A549 (cell line): ENCODE data around the gene TMEM244. TPM values are rescaled to one million over a fixed set of nuclear protein-coding genes. Genes with fewer than 3 reads are reported as not detected.

Source experiments
- ATAC-seq, 2 experiments: fragments of 200-7000 bp in 1 of 2; fragments of >200 bp in 1 of 2; cut with Nextera tagmentation in 1 of 2; cut with Tn5 transposase in 1 of 2; 3 replicates each; pipeline versions ENCODE4 v1.8.0 to v1.9.1; 2018 to 2020; ENCODE audit warnings: mild to moderate bottlenecking in 1 of 2, moderate library complexity in 1 of 2
- CTCF ChIA-PET: fragments of 300-600 bp; sonication (Branson Sonifier 250); formaldehyde crosslinking; extraction: SDS; loops from one replicate; lab custom pipeline; 2021; ENCODE audit warnings: antibody characterized with exemption, inconsistent platforms; lab: Yijun Ruan, JAX
- POLR2A ChIA-PET: fragments of 350-600 bp; formaldehyde crosslinking; extraction: SDS; loops from one replicate; lab custom pipeline; 2021; ENCODE audit warnings: antibody characterized with exemption, inconsistent platforms; lab: Yijun Ruan, JAX
- DNase-seq, 2 experiments: peaks; one replicate each; pipeline versions ENCODE4 v3.0.0 to v3.0.0-alpha.2; 2011 to 2016; ENCODE audit warnings: low read depth in 1 of 2, low spot score in 1 of 2
- FAIRE-seq: peaks from 2 replicates; lab custom pipeline; 2011; peaks lifted over from hg19 to GRCh38; lab: Jason Lieb, UNC
- H3K27ac ChIP-seq, 2 experiments: fragments of >200 bp; sonication (Bioruptor Twin); formaldehyde crosslinking; 3 replicates each; pipeline ENCODE4 v1.5.1; 2016 to 2017
- H3K4me1 ChIP-seq: fragments of >200 bp; sonication (Bioruptor Twin); formaldehyde crosslinking; 3 replicates; pipeline ENCODE4 v1.6.1; 2016
- H3K4me2 ChIP-seq: fragments of >200 bp; sonication (Bioruptor Twin); formaldehyde crosslinking; 3 replicates; pipeline ENCODE4 v1.6.1; 2016
- H3K4me3 ChIP-seq: fragments of >200 bp; sonication (Bioruptor Twin); formaldehyde crosslinking; 3 replicates; pipeline ENCODE4 v1.5.1; 2016
- H3K9me3 ChIP-seq: fragments of >200 bp; sonication (Bioruptor Twin); formaldehyde crosslinking; 3 replicates; pipeline ENCODE4 v1.6.1; 2016
- CHD2 ChIP-seq: fragments of 150-350 bp; IDR thresholded peaks from 2 replicates; pipeline ENCODE4 v1.6.1; 2014; ENCODE audit warnings: low read length; ENCODE audit not compliant: partially characterized antibody
- FOSL2 ChIP-seq, 2 experiments: fragments of 450-650 bp in 1 of 2; fragments of >200 bp in 1 of 2; sonication (Bioruptor Twin) in 1 of 2; formaldehyde crosslinking; IDR thresholded peaks; 2 replicates each; pipeline versions ENCODE4 v1.5.0 to v1.6.1; 2016 to 2020; ENCODE audit warnings: mild to moderate bottlenecking in 1 of 2, moderate library complexity in 1 of 2
- FOXS1 ChIP-seq: fragments of 250-450 bp; sonication (Bioruptor Pico); IDR thresholded peaks from 2 replicates; pipeline ENCODE4 v1.5.0; 2020; ENCODE audit warnings: mild to moderate bottlenecking, moderate library complexity
- HMGXB4 ChIP-seq: fragments of 250-450 bp; sonication (Bioruptor Pico); IDR thresholded peaks from 2 replicates; pipeline ENCODE4 v1.5.0; 2021; ENCODE audit warnings: mild to moderate bottlenecking, moderate library complexity, borderline replicate concordance
- HOXB13 ChIP-seq: fragments of 250-450 bp; sonication (Bioruptor Pico); IDR thresholded peaks from 2 replicates; pipeline ENCODE4 v1.5.0; 2020; ENCODE audit warnings: low read depth, mild to moderate bottlenecking, moderate library complexity
- HOXB5 ChIP-seq: fragments of 250-450 bp; sonication (Bioruptor Pico); IDR thresholded peaks from 2 replicates; pipeline ENCODE4 v1.5.0; 2020; ENCODE audit warnings: mild to moderate bottlenecking, moderate library complexity
- MAFK ChIP-seq: fragments of 450-650 bp; IDR thresholded peaks from 2 replicates; pipeline ENCODE4 v1.6.1; 2014; ENCODE audit not compliant: partially characterized antibody
- NPAS2 ChIP-seq: fragments of 250-450 bp; sonication (Bioruptor Pico); IDR thresholded peaks from 2 replicates; pipeline ENCODE4 v1.8.0; 2022; ENCODE audit warnings: mild to moderate bottlenecking, moderate library complexity, borderline replicate concordance
- PHF8 ChIP-seq: fragments of 200-600 bp; sonication (generic); IDR thresholded peaks from 2 replicates; pipeline ENCODE4 v1.6.1; 2016; ENCODE audit warnings: low read depth, mild to moderate bottlenecking, antibody characterized with exemption, moderate library complexity, borderline replicate concordance
- RARB ChIP-seq: fragments of 250-450 bp; sonication (Bioruptor Pico); IDR thresholded peaks from 2 replicates; pipeline ENCODE4 v1.8.0; 2021; ENCODE audit warnings: mild to moderate bottlenecking, moderate library complexity
- SMC3 ChIP-seq: fragments of >200 bp; sonication (Bioruptor Twin); formaldehyde crosslinking; IDR thresholded peaks from 3 replicates; pipeline ENCODE4 v1.6.1; 2018; ENCODE audit warnings: inconsistent platforms
- TP53 ChIP-seq: fragments of 250-450 bp; sonication (Bioruptor Pico); IDR thresholded peaks from 2 replicates; pipeline ENCODE4 v1.5.0; 2021; ENCODE audit warnings: mild to moderate bottlenecking, moderate library complexity
- WGBS: methylation state at CpG from one replicate; pipeline ENCODE4 v1.1.6; 2017; ENCODE audit errors: missing lambda C conversion rate; 5-methylcytosine and 5-hydroxymethylcytosine counted together
- polyA plus RNA-seq, 4 experiments: library from polyadenylated mRNA; depleted of rRNA in 3 of 4; stranded (reverse); fragments of >200 nt; fragmentation: RNase III in 1 of 4; extraction: RNeasy Plus Mini Kit Qiagen cat#74134 plus additional on column Dnase treatment in 1 of 4; gene quantifications; 2 replicates in 3 of 4; 3 replicates in 1 of 4; pipeline ENCODE4 v1.2.3, GENCODE V29; 2011 to 2017
- TF ChIP-seq, protein P1 (sequence below): IDR thresholded peaks from 2 replicates; pipeline ENCODE4 v1.6.1; 2012

TMEM244 gene
- polyA plus RNA-seq, 2 of the 4 experiments (the other 2 are of a cell fraction): not detected

- ChIA-PET CTCF (no interaction called here), POLR2A (no interaction called here)
- DNase-seq (no peak), ATAC-seq (no peak), FAIRE-seq (no peak)
- Histone ChIP-seq H3K4me3 (no peak overlapping the region), H3K4me1 (no peaks in the 10 kb centered on the region), H3K4me2 (no peak overlapping the region), H3K9me3 (no peaks in the 10 kb centered on the region), H3K27ac (no peak overlapping the region)
- WGBS: 53% methylated on average over 5 of the region's 5 CpGs
- TF ChIP-seq FOXS1 (CRISPR knock-in tag) (no peak), HOXB5 (CRISPR knock-in tag) (no peak)
These were observed 8.8 kb downstream of the TMEM244 start for GRCh38 chr6:129852257-129852858.

DNA sequence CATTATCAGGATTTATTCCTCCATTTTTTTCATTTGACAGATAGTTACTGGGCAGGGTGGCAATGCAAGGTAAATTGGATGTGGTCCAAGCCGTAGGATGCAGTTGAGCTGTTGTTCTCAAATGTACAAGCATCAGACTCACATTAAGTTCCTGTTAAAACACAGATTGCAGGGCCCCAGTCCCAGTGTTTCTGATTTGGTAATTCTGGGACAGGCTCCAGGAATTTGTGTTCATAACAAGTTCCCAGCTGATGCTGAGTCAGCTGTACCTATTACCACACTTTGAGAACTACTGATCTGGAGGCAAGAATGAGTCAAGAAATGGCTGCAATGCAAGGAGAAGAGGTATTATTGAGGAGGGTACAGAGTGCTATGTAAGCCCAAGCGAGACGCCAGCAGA is 11.7 kb downstream of the TMEM244 start:
- FAIRE-seq (no peak), ATAC-seq (no peak), DNase-seq (peak in 1 of 2 experiments; percentile 9)
- Histone ChIP-seq H3K4me1 (no peaks in the 10 kb centered on the region), H3K27ac (no peak overlapping the region), H3K4me2 (no peak overlapping the region), H3K4me3 (no peak overlapping the region), H3K9me3 (no peaks in the 10 kb centered on the region)
- TF ChIP-seq NPAS2 (CRISPR knock-in tag): no peak
- TF ChIP-seq MAFK: peak; percentile 70
- TF ChIP-seq, protein P1, sequence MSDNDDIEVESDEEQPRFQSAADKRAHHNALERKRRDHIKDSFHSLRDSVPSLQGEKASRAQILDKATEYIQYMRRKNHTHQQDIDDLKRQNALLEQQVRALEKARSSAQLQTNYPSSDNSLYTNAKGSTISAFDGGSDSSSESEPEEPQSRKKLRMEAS: no peak
- ChIA-PET CTCF (no interaction called here), POLR2A (no interaction called here)
- WGBS: 63% methylated on average over 3 of the region's 3 CpGs

DNA sequence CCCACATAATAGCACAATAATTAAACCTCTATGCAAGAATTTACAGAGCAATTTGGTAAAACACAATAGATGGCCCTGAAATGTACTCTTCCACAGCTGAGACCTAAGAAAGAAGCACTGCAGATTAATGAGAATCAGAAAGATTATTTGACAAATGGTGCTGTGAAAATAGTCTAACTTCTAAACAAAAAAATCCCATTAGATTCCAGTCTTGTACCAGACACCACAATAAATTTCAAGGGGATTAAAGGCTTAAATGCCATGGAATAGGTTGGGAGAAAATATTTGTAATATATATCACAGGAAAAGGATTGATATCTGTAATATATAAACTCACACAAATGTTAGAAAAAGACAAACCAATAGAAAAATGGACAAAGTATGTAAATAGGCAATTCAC is 14.4 kb downstream of the TMEM244 start:
- FAIRE-seq (no peak), ATAC-seq (no peak)
- H3K4me1 ChIP-seq: no peaks in the 10 kb centered on the region
- no peak overlapping the region for H3K4me3 ChIP-seq
- H3K27ac ChIP-seq: no peak overlapping the region
- no peaks in the 10 kb centered on the region for H3K9me3 ChIP-seq
- ChIA-PET POLR2A (no interaction called here), CTCF (no interaction called here)
- TF ChIP-seq RARB: no peak
- TF ChIP-seq HMGXB4 (CRISPR knock-in tag): no peak
- no peak for TF ChIP-seq SMC3
- TF ChIP-seq CHD2: no peak
- TF ChIP-seq PHF8: no peak
- TF ChIP-seq FOXS1 (CRISPR knock-in tag): no peak
- no peak for TF ChIP-seq TP53 (CRISPR knock-in tag)
- TF ChIP-seq, all 56 proteins: peak for 0
- DNase-seq: no peak
- no peak overlapping the region for H3K4me2 ChIP-seq

DNA sequence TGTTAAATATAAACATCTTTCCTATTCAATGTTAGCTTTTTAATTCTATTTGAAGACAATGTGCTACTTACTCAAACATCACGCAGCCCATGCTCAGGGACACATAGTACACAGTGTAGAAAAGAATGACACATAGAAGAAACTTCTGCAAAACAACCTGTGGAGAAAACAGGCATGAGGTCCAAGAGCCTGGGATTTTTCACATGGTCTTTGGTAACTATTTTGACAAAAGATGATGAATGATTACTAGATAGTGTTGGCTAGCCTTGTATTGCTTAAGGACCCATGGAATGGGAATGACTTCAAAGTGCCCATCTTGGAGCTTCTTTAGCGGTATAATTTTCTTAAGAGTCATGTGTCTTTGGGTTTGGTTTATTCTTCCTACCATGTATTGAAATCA is 15.4 kb downstream of the TMEM244 start:
- Histone ChIP-seq H3K4me3 (no peak overlapping the region), H3K9me3 (no peaks in the 10 kb centered on the region), H3K4me2 (no peak overlapping the region), H3K4me1 (no peaks in the 10 kb centered on the region), H3K27ac (no peak overlapping the region)
- CTCF ChIA-PET: no interaction called here
- DNase-seq: no peak
- ATAC-seq: no peak
- WGBS: 58% methylated on average over 2 of the region's 2 CpGs
- TF ChIP-seq FOSL2 (IDR thresholded peaks at IDR 0.05): no peak
- no peak for TF ChIP-seq FOSL2 (CRISPR knock-in tag; IDR thresholded peaks at IDR 0.05)
- TF ChIP-seq HOXB13 (CRISPR knock-in tag): no peak
- FAIRE-seq: no peak
- POLR2A ChIA-PET: no interaction called here
